ENCODE measurements around the gene POU4F1.

Gene POU4F1

DNA sequence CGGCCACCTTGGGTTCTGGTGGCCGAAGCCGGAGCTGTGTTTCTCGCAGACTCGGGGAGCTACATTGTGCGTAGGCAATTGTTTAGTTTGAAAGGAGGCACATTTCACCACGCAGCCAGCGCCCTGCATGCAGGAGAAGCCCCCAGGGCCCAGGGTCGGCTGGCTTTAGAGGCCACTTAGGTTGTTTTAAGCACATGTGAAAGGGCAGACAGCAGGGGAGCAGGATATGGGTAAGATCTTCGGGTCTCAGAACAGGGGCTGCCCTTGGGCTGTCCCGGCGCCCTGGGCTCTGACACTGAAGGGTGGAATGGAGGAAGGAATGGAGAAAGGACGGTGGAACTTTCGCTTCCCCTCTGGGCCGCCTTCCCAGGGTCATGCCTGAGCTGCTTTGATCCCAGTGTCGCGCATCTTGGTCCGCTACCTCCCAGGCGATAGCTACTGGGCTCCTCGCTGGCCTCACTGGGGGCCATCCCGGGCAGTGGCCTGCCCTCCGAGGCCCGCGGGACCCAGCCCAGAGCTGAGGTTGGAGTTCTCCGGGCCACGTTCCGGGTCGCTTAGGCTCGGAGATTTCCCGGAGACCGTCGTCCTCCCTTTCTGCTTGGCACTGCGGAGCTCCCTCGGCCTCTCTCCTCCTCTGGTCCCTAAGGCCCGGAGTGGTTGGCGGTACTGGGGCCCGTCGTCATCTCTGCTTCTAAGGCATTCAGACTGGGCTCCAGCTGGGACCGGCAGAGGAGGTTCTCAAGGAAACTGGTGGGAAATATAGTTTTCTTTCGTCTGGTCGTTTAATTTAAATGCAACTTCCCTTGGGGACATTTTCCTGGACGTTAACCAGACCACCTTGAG is 4.3 kb upstream of the POU4F1 start:
- TF ChIP-seq, protein P1, sequence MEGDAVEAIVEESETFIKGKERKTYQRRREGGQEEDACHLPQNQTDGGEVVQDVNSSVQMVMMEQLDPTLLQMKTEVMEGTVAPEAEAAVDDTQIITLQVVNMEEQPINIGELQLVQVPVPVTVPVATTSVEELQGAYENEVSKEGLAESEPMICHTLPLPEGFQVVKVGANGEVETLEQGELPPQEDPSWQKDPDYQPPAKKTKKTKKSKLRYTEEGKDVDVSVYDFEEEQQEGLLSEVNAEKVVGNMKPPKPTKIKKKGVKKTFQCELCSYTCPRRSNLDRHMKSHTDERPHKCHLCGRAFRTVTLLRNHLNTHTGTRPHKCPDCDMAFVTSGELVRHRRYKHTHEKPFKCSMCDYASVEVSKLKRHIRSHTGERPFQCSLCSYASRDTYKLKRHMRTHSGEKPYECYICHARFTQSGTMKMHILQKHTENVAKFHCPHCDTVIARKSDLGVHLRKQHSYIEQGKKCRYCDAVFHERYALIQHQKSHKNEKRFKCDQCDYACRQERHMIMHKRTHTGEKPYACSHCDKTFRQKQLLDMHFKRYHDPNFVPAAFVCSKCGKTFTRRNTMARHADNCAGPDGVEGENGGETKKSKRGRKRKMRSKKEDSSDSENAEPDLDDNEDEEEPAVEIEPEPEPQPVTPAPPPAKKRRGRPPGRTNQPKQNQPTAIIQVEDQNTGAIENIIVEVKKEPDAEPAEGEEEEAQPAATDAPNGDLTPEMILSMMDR (IDR thresholded peaks at IDR 0.05; ENCODE audit: control insufficient read depth, insufficient read depth, low read depth, low read length, missing control alignments), result no peak
- DNase-seq (ENCODE audit: low read depth), result no peak
- no peak overlapping the region for H3K4me3 ChIP-seq (ENCODE audit: control insufficient read depth, low read depth, low read length)

GRCh38 chr13:78606471-78607408 is 3.4 kb upstream of the POU4F1 start:
- no peak for DNase-seq (ENCODE audit: low read depth)
- no peak overlapping the region for H3K4me3 ChIP-seq (ENCODE audit: control insufficient read depth, low read depth, low read length)

GRCh38 chr13:78604782-78605611 is 1.6 kb upstream of the POU4F1 start:
- TF ChIP-seq, protein P1 (IDR thresholded peaks at IDR 0.05; ENCODE audit: control insufficient read depth, insufficient read depth, low read depth, low read length, missing control alignments), result no peak
- no peak overlapping the region for H3K4me3 ChIP-seq (ENCODE audit: control insufficient read depth, low read depth, low read length)
- no peak for DNase-seq (ENCODE audit: low read depth)

More at GRCh38 chr13:78606471-78607408, 3.4 kb upstream of the POU4F1 start:
- TF ChIP-seq, protein P1 (IDR thresholded peaks at IDR 0.05; ENCODE audit: control insufficient read depth, insufficient read depth, low read depth, low read length, missing control alignments), result no peak

GRCh38 chr13:78602561-78603239 is 652 bp downstream of the POU4F1 start:
- H3K4me3 ChIP-seq (ENCODE audit: control insufficient read depth, low read depth, low read length), result no peak overlapping the region
- TF ChIP-seq, protein P1 (IDR thresholded peaks at IDR 0.05; ENCODE audit: control insufficient read depth, insufficient read depth, low read depth, low read length, missing control alignments), result no peak

DNA sequence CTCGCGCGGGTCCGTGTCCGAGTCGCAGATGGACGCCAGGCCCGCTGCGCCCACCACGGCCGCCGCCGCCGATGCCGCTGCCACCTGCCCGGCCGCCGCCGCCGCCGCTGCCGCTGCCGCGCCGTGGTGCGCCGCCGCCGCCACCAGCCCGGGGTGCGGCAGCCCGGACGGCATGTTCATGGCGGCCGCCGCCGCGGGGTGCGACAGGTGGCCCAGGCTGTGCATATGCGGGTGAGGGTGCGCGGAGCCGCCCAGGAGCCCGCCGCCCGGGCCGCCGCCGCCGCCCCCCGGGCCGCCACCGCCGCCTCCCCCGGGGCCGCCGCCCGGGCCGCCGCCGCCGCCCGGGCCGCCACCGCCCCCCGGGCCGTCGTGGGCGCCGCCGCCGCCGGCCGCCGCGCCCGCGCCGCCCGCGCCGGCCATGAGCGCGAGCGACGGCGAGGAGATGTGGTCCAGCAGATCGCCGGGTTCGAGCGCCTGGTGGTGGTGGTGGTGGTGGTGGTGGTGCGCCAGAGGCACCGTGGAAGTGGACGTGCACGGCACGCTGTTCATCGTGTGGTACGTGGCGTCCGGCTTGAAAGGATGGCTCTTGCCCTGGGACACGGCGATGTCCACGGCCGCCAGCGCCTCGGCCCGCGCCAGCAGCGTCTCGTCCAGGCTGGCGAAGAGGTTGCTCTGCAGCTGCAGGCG is 1.3 kb downstream of the POU4F1 start:
- TF ChIP-seq, protein P1 (IDR thresholded peaks at IDR 0.05; ENCODE audit: control insufficient read depth, insufficient read depth, low read depth, low read length, missing control alignments), result no peak
- H3K4me3 ChIP-seq (ENCODE audit: control insufficient read depth, low read depth, low read length), result no peak overlapping the region
- DNase-seq (ENCODE audit: low read depth), result no peak

More at GRCh38 chr13:78602561-78603239, 652 bp downstream of the POU4F1 start:
- no peak for DNase-seq (ENCODE audit: low read depth)

Measured in AG09309 (cell line).